Panc1 (cell line): Measurements from ENCODE around the gene SHMT1. TPM values are rescaled to one million over a fixed set of nuclear protein-coding genes. Genes with fewer than 3 reads are reported as not detected.
A peak's percentile ranks its signal among the peaks of the same experiment; 100 is the strongest.
"Not testable (repeated sequence)": the region's sequence is repeated elsewhere in the genome, so short reads cannot be mapped to it uniquely, and the experiment has no call there.

Experiments used
- ATAC-seq: fragments of 200-7000 bp; cut with Tn5 transposase; 2 replicates; pipeline ENCODE4 v1.9.1; 2020; ENCODE audit warnings: mild to moderate bottlenecking, moderate library complexity
- BruUV-seq: library from RNA; stranded (reverse); fragments of 400-500 nt; replicated peaks from 2 replicates; lab custom pipeline; 2021; lab: Mats Ljungman, UMichigan
- CTCF ChIA-PET: fragments of 300-600 bp; sonication (Branson Sonifier 250); formaldehyde crosslinking; loops from one replicate; lab custom pipeline; 2022; ENCODE audit warnings: antibody characterized with exemption; lab: Charles Lee
- POLR2A ChIA-PET: fragments of 300-600 bp; sonication (Branson Sonifier 250); formaldehyde crosslinking; loops from one replicate; lab custom pipeline; 2022; ENCODE audit warnings: antibody characterized with exemption; lab: Charles Lee
- DNase-seq: peaks from one replicate; pipeline ENCODE4 v3.0.0-alpha.2; 2010; ENCODE audit warnings: low read depth, low spot score
- H3K27ac ChIP-seq: 2 replicates; pipeline ENCODE4 v1.5.1; 2011; ENCODE audit warnings: mild to moderate bottlenecking, low read length, inconsistent platforms
- H3K27me3 ChIP-seq: fragments of 200-500 bp; sonication (Bioruptor generic); 2 replicates; pipeline ENCODE4 v1.6.0; 2014; ENCODE audit warnings: low read length, inconsistent platforms; ENCODE audit not compliant: control insufficient read depth, insufficient read depth
- H3K36me3 ChIP-seq: fragments of 200-500 bp; sonication (Bioruptor generic); 2 replicates; pipeline ENCODE4 v1.5.1; 2014; ENCODE audit warnings: inconsistent platforms, mild to moderate bottlenecking, low read length, moderate library complexity; ENCODE audit not compliant: control insufficient read depth, insufficient read depth
- H3K4me1 ChIP-seq: 2 replicates; pipeline ENCODE4 v1.5.1; 2011; ENCODE audit warnings: inconsistent platforms, mild to moderate bottlenecking, low read length, moderate library complexity; ENCODE audit not compliant: control insufficient read depth, insufficient read depth
- H3K4me3 ChIP-seq, 2 experiments: 2 replicates each; pipeline ENCODE4 v1.5.1; 2011 to 2012; ENCODE audit warnings: low read depth in 2 of 2, low read length in 2 of 2, mild to moderate bottlenecking in 2 of 2, inconsistent platforms in 1 of 2, moderate library complexity in 1 of 2
- H3K9me3 ChIP-seq: fragments of 200-500 bp; sonication (Bioruptor generic); 2 replicates; pipeline ENCODE4 v1.5.1; 2014; ENCODE audit warnings: low read depth, mild to moderate bottlenecking, inconsistent platforms, low read length, moderate library complexity; ENCODE audit not compliant: control insufficient read depth, insufficient read depth
- in situ Hi-C: cut with HindIII; loops from 2 replicates; pipeline ENCODE4 v1.10.0; 2016; ENCODE audit warnings: low sequenced_read_pairs, low pct_unique_long_range_greater_than_20kb
- intact Hi-C: fragments of 100-400 bp; cut with micrococcal nuclease; formaldehyde crosslinking; loops from one replicate; pipeline ENCODE4 v1.10.0; 2022; ENCODE audit not compliant: unreplicated experiment
- total RNA-seq: library from RNA; stranded (reverse); gene quantifications from one replicate; pipeline ENCODE4 v1.2.1, GENCODE V29; 2021; ENCODE audit not compliant: unreplicated experiment

The SHMT1 gene
- total RNA-seq, 1 experiment from 2014 or later, result 21.7 TPM

- H3K27ac ChIP-seq, H3K27me3 ChIP-seq, CTCF ChIA-PET, H3K36me3 ChIP-seq, H3K4me3 ChIP-seq, ATAC-seq, in situ Hi-C loops, H3K9me3 ChIP-seq, intact Hi-C loops, BruUV-seq, DNase-seq, H3K4me1 ChIP-seq, POLR2A ChIA-PET: not testable (repeated sequence)
Measured at GRCh38 chr17:18408906-18409305, 45.6 kb upstream of the SHMT1 start.

GRCh38 chr17:18403604-18404003, 40.3 kb upstream of the SHMT1 start:
- DNase-seq, POLR2A ChIA-PET, H3K4me3 ChIP-seq, BruUV-seq, intact Hi-C loops, H3K9me3 ChIP-seq, H3K36me3 ChIP-seq, in situ Hi-C loops, ATAC-seq, CTCF ChIA-PET, H3K4me1 ChIP-seq, H3K27ac ChIP-seq, H3K27me3 ChIP-seq: not testable (repeated sequence)

DNA sequence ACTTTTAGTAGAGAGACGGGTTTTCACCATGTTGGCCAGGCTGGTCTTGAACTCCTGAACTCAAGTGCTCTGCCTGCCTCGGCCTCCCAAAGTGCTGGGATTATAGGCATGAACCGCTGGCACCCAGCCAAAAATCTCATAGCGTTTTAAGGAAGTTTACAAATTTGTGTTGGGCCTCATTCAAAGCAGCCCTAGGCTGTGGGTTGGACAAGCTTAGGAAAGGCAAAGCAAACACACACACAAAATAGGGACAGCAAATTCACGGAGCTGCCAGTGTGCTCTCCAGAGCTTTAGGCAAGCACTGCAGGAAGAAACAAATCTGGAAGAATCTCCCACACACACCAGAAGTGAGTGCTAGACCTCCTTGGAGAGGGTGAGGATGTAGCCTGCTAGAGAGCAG, 39.8 kb upstream of the SHMT1 start:
- ATAC-seq, CTCF ChIA-PET: not testable (repeated sequence)

DNA sequence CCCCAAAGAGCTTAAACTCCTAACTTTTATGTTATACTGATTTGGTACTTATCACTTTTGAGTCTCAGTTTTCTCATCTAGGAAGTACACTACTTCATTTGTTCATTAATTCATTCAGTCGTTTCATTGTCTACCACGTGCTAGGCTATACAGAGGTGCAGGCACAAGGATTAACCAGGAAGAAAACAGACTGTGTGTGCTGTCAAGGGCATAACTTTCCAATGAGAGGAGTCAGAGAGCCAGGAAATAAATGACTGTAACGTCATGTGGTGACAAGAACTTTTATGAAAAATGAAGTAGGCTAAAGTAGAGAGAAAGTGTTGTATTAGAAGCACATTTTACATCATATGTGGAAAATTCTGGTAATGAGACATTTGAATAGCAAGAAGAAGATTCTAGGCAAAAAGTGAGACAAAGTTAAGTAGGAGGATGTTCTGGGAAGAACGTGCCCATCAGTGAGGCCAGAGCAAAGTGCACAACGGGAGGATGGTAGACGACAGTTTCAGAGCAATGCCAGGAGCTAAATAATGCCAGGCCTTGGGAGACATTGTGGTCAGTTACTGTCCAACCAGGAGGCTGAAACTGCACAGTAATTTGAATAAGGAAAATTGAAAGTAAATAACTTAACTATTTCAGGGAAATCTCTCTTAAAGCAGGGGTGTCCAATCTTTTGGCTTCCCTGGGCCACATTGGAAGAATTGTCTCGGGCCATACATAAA, 38.7 kb upstream of the SHMT1 start:
- H3K4me1 ChIP-seq, CTCF ChIA-PET, ATAC-seq, H3K9me3 ChIP-seq, intact Hi-C loops, H3K27me3 ChIP-seq, POLR2A ChIA-PET, BruUV-seq, H3K36me3 ChIP-seq, in situ Hi-C loops, DNase-seq, H3K4me3 ChIP-seq, H3K27ac ChIP-seq: not testable (repeated sequence)

More for the DNA sequence above, 39.8 kb upstream of the SHMT1 start:
- H3K27me3 ChIP-seq, BruUV-seq, POLR2A ChIA-PET, H3K4me3 ChIP-seq, H3K36me3 ChIP-seq, DNase-seq, intact Hi-C loops, H3K9me3 ChIP-seq, H3K4me1 ChIP-seq, H3K27ac ChIP-seq, in situ Hi-C loops: not testable (repeated sequence)

DNA sequence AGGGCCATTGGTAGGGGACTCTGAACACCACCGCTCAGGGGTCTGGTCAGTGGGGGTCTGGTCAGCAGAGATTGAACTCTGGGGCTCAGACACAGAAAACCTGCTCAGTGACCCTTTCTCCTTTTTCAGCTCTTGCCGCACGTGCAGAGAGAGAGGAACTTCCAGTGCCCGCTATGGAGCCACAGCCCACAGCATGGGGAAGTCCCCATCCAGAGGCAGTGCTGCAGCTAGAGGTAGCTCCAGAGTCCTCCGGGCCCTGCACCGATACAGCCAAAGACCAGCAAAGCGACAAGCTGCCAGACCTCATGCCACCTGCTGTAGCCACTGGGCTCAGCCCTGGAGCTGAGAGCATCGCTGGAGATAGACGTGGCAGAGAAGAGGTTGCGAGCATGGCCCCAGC, 25.4 kb upstream of the SHMT1 start:
- H3K27ac ChIP-seq, H3K4me1 ChIP-seq, in situ Hi-C loops, BruUV-seq, DNase-seq, POLR2A ChIA-PET, CTCF ChIA-PET, intact Hi-C loops, H3K9me3 ChIP-seq, H3K36me3 ChIP-seq, H3K27me3 ChIP-seq, H3K4me3 ChIP-seq: not testable (repeated sequence)
- peak; percentile 49; the same call in 1 of the 2 replicates for ATAC-seq

DNA sequence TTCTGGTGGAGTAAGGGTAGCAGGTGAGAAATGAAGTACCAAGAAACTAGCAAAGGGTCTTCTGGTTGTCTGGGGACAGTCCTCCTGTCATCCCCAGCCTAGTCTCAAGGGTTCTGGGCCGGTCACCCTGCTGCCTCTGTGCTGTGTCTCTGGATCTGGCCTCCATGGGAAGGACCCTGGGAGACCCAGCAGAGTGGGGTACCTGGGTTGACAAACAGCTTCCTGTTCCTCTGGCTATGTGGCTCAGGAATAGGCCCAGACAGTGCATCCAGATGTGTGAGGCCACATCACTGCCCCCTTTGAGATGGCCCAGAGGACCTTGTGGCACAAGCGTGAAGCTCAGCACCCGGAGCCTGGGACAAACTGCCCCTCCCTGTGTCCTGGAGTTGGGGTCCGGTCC, 24.9 kb upstream of the SHMT1 start:
- CTCF ChIA-PET, H3K27me3 ChIP-seq, H3K9me3 ChIP-seq, H3K36me3 ChIP-seq, in situ Hi-C loops, DNase-seq, H3K4me1 ChIP-seq, H3K4me3 ChIP-seq, ATAC-seq, H3K27ac ChIP-seq, intact Hi-C loops, BruUV-seq, POLR2A ChIA-PET: not testable (repeated sequence)

DNA sequence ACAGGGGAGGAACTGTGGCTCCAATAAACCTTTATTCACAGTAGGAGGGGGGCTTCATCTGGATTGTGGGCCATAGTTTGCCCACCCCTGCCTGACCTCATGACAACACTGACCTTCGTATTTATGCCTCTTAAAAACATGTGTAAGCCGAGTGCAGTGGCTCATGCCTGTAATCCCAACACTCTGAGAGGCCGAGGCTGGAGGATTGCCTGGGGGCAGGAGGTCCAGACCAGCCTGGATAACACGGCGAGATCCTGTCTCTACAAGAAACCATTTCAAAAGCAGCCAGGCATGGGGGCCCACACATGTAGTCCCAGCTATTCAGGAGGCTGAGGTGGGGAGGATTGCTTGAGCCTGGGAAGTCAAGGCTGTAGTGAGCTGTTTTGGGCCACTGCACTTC, 24.2 kb upstream of the SHMT1 start:
- CTCF ChIA-PET, H3K4me3 ChIP-seq, ATAC-seq, H3K9me3 ChIP-seq, in situ Hi-C loops, H3K4me1 ChIP-seq, DNase-seq, H3K27ac ChIP-seq, BruUV-seq, H3K36me3 ChIP-seq, H3K27me3 ChIP-seq, intact Hi-C loops: not testable (repeated sequence)
- POLR2A ChIA-PET, result interaction anchor here (0.5 kb wide), 1 partner anchor 388 kb away, joined by 3 read pairs; no protein-coding TSS in a partner anchor
